Activated naive CD4-positive, alpha-beta T cell treated with anti-CD3 and anti-CD28 coated beads for 36 hours (primary cell): ENCODE results near the gene TTC31. TPM values are rescaled to one million over a fixed set of nuclear protein-coding genes. Genes with fewer than 3 reads are reported as not detected.
A peak's percentile ranks its signal among the peaks of the same experiment; 100 is the strongest.

ENCODE experiments used
- CTCF ChIA-PET: fragments of 350-600 bp; sonication (Branson Sonifier 250); formaldehyde crosslinking; loops from one replicate; lab custom pipeline; 2021; ENCODE audit warnings: antibody characterized with exemption; lab: Charles Lee
- DNase-seq: peaks from one replicate; pipeline ENCODE4 v3.0.0-alpha.2; 2020
- H3K27ac Mint-ChIP-seq: one replicate; pipeline ENCODE4 v1.8.0; 2021; ENCODE audit warnings: mild to moderate bottlenecking, mixed read lengths
- H3K27me3 Mint-ChIP-seq: one replicate; pipeline ENCODE4 v1.8.0; 2021; ENCODE audit warnings: low read depth, mixed read lengths
- H3K36me3 Mint-ChIP-seq: one replicate; pipeline ENCODE4 v1.8.0; 2021; ENCODE audit warnings: low read depth, mixed read lengths
- H3K4me1 Mint-ChIP-seq: one replicate; pipeline ENCODE4 v1.8.0; 2021; ENCODE audit warnings: low read depth, mixed read lengths
- H3K4me3 Mint-ChIP-seq: one replicate; pipeline ENCODE4 v1.8.0; 2021; ENCODE audit warnings: mild to moderate bottlenecking, moderate library complexity, mixed read lengths
- H3K9me3 Mint-ChIP-seq: one replicate; pipeline ENCODE4 v1.8.0; 2021; ENCODE audit warnings: mixed read lengths
- intact Hi-C: fragments of 100-400 bp; cut with micrococcal nuclease; formaldehyde crosslinking; loops from one replicate; pipeline ENCODE4 v1.15.1; 2023
- total RNA-seq, 2 experiments: library from RNA; stranded (reverse); gene quantifications; one replicate each; pipeline ENCODE4 v1.2.3, GENCODE V29; 2021

Gene TTC31
- total RNA-seq, result 10 to 100 TPM; 29.5 to 30.6 TPM

GRCh38 chr2:74482801-74483674, at the start of gene TTC31, which contains the start of gene CCDC142:
TTC31 (plus strand) TSS chr2:74483081; CDS start chr2:74483096, 15 bp downstream.
CCDC142 (minus strand) TSS chr2:74482998; CDS start chr2:74482837, 161 bp downstream.
- peak within 1 kb of the TSS; percentile 93 for H3K4me3 Mint-ChIP-seq
- H3K27me3 Mint-ChIP-seq, result no peaks in the 10 kb centered on the region
- H3K9me3 Mint-ChIP-seq, result no peaks in the 10 kb centered on the region
- peak; percentile 97 for DNase-seq
- H3K4me1 Mint-ChIP-seq, result peaks cover 32% of the 10 kb centered on the region
- peaks cover 17% of the 10 kb centered on the region for H3K36me3 Mint-ChIP-seq
- intact Hi-C loops, result loop anchor here (1.0 to 5.0 kb wide), 11 partner anchors 11 to 393 kb away; partner anchors contain the start of genes AUP1, HK2, HTRA2 and MRPL53
- CTCF ChIA-PET, result interaction anchor here (0.5 to 8.2 kb wide), 23 partner anchors 8 to 198 kb away, joined by 3 to 144 read pairs (median 4); partner anchors contain the start of genes AUP1, HTRA2, INO80B and LBX2
- peak within 1 kb of the TSS; percentile 98 for H3K27ac Mint-ChIP-seq

GRCh38 chr2:74436111-74436805, 46.6 kb upstream of the TTC31 start:
- Mint-ChIP-seq H3K4me1 (peaks cover 11% of the 10 kb centered on the region), H3K27me3 (peaks cover 25% of the 10 kb centered on the region), H3K36me3 (no peaks in the 10 kb centered on the region), H3K4me3 (no peak overlapping the region), H3K27ac (no peak overlapping the region), H3K9me3 (no peaks in the 10 kb centered on the region)
- no peak for DNase-seq
- CTCF ChIA-PET, result interaction anchor here (0.9 kb wide), 1 partner anchor 11 kb away, joined by 4 read pairs; no protein-coding TSS in a partner anchor
- intact Hi-C loops, result no loop called here

- Mint-ChIP-seq H3K9me3 (no peaks in the 10 kb centered on the region), H3K27me3 (peaks cover 26% of the 10 kb centered on the region), H3K4me1 (peaks cover 11% of the 10 kb centered on the region), H3K36me3 (no peaks in the 10 kb centered on the region), H3K4me3 (no peak overlapping the region), H3K27ac (no peak overlapping the region)
- CTCF ChIA-PET, result no interaction called here
- intact Hi-C loops, result no loop called here
- DNase-seq, result no peak
Observed at GRCh38 chr2:74436848-74437695, 45.8 kb upstream of the TTC31 start.

- CTCF ChIA-PET, result no interaction called here
- no peaks in the 10 kb centered on the region for H3K9me3 Mint-ChIP-seq
- DNase-seq, result no peak
- H3K4me3 Mint-ChIP-seq, result no peak overlapping the region
- intact Hi-C loops, result no loop called here
- peaks cover 33% of the 10 kb centered on the region for H3K27me3 Mint-ChIP-seq
- H3K36me3 Mint-ChIP-seq, result no peaks in the 10 kb centered on the region
- H3K27ac Mint-ChIP-seq, result no peak overlapping the region
- peaks cover 15% of the 10 kb centered on the region for H3K4me1 Mint-ChIP-seq
Observed at GRCh38 chr2:74438248-74438647, 44.6 kb upstream of the TTC31 start.

GRCh38 chr2:74439373-74439772, 43.5 kb upstream of the TTC31 start:
- Mint-ChIP-seq H3K27me3 (peaks cover 35% of the 10 kb centered on the region), H3K4me3 (no peak overlapping the region), H3K27ac (no peak overlapping the region), H3K36me3 (no peaks in the 10 kb centered on the region), H3K9me3 (no peaks in the 10 kb centered on the region), H3K4me1 (peaks cover 15% of the 10 kb centered on the region)
- DNase-seq, result no peak
- CTCF ChIA-PET, result interaction anchor here (0.5 kb wide), 1 partner anchor 40 kb away, joined by 3 read pairs; no protein-coding TSS in a partner anchor
- intact Hi-C loops, result no loop called here

- Mint-ChIP-seq H3K4me3 (peak overlapping the region; percentile 22), H3K27me3 (peaks cover 35% of the 10 kb centered on the region), H3K9me3 (no peaks in the 10 kb centered on the region), H3K4me1 (peaks cover 15% of the 10 kb centered on the region), H3K36me3 (no peaks in the 10 kb centered on the region), H3K27ac (no peak overlapping the region)
- CTCF ChIA-PET, result interaction anchor here (0.5 to 1.1 kb wide), 5 partner anchors 13 to 1286 kb away, joined by 3 to 4 read pairs (median 3); no protein-coding TSS in a partner anchor
- intact Hi-C loops, result no loop called here
- DNase-seq, result no peak
Observed at GRCh38 chr2:74439803-74440377, 43.0 kb upstream of the TTC31 start.

GRCh38 chr2:74440378-74441169, 42.3 kb upstream of the TTC31 start:
- peak; percentile 65 for DNase-seq
- peaks cover 37% of the 10 kb centered on the region for H3K27me3 Mint-ChIP-seq
- intact Hi-C loops, result loop anchor here (1.0 kb wide), 1 partner anchor 40 kb away; no protein-coding TSS in a partner anchor
- peaks cover 15% of the 10 kb centered on the region for H3K4me1 Mint-ChIP-seq
- CTCF ChIA-PET, result interaction anchor here (0.6 to 1.1 kb wide), 4 partner anchors 13 to 1287 kb away, joined by 3 to 4 read pairs (median 3); no protein-coding TSS in a partner anchor
- no peaks in the 10 kb centered on the region for H3K36me3 Mint-ChIP-seq
- no peak overlapping the region for H3K27ac Mint-ChIP-seq
- H3K9me3 Mint-ChIP-seq, result no peaks in the 10 kb centered on the region
- H3K4me3 Mint-ChIP-seq, result peak overlapping the region; percentile 22

- intact Hi-C loops, result loop anchor here (1.0 kb wide), 1 partner anchor 39 kb away; no protein-coding TSS in a partner anchor
- DNase-seq, result no peak
- peak overlapping the region; percentile 57 for H3K4me3 Mint-ChIP-seq
- H3K36me3 Mint-ChIP-seq, result no peaks in the 10 kb centered on the region
- H3K9me3 Mint-ChIP-seq, result no peaks in the 10 kb centered on the region
- peaks cover 37% of the 10 kb centered on the region for H3K27me3 Mint-ChIP-seq
- peaks cover 15% of the 10 kb centered on the region for H3K4me1 Mint-ChIP-seq
- CTCF ChIA-PET, result no interaction called here
- H3K27ac Mint-ChIP-seq, result no peak overlapping the region
Observed at GRCh38 chr2:74441170-74441689, 41.7 kb upstream of the TTC31 start.

GRCh38 chr2:74441690-74442482, 41.0 kb upstream of the TTC31 start, which contains the start of gene RTKN:
RTKN (minus strand) TSS chr2:74441937; CDS start chr2:74441816, 121 bp downstream.
- Mint-ChIP-seq H3K27ac (no peak within 1 kb of the TSS), H3K9me3 (no peaks in the 10 kb centered on the region), H3K36me3 (no peaks in the 10 kb centered on the region), H3K4me3 (peak within 1 kb of the TSS; percentile 59), H3K27me3 (peaks cover 37% of the 10 kb centered on the region), H3K4me1 (peaks cover 15% of the 10 kb centered on the region)
- CTCF ChIA-PET, result interaction anchor here (0.5 to 0.7 kb wide), 2 partner anchors 13 to 145 kb away, joined by 3 to 5 read pairs; partner anchors contain the start of gene INO80B
- peak; percentile 68 for DNase-seq
- intact Hi-C loops, result loop anchor here (1.0 kb wide), 1 partner anchor 38 kb away; no protein-coding TSS in a partner anchor
